Measurements from ENCODE around the gene CMTM5. TPM values are rescaled to one million over a fixed set of nuclear protein-coding genes. Genes with fewer than 3 reads are reported as not detected.

The CMTM5 gene
- total RNA-seq, 3 donors from 2014 or later, result 0.58 to 3.5 (median 0.58) TPM

GRCh38 chr14:23392613-23393012, 15.8 kb downstream of the CMTM5 start:
- ATAC-seq, result no peak
- Histone ChIP-seq H3K4me3 (no peak overlapping the region), H3K9me3 (no peaks in the 10 kb centered on the region), H3K4me1 (ENCODE audit: low read depth) (no peaks in the 10 kb centered on the region), H3K36me3 (ENCODE audit: low read depth) (no peaks in the 10 kb centered on the region)
- intact Hi-C loops (cut with DNase I, micrococcal nuclease), result no loop called here
- TF ChIP-seq, protein P1, sequence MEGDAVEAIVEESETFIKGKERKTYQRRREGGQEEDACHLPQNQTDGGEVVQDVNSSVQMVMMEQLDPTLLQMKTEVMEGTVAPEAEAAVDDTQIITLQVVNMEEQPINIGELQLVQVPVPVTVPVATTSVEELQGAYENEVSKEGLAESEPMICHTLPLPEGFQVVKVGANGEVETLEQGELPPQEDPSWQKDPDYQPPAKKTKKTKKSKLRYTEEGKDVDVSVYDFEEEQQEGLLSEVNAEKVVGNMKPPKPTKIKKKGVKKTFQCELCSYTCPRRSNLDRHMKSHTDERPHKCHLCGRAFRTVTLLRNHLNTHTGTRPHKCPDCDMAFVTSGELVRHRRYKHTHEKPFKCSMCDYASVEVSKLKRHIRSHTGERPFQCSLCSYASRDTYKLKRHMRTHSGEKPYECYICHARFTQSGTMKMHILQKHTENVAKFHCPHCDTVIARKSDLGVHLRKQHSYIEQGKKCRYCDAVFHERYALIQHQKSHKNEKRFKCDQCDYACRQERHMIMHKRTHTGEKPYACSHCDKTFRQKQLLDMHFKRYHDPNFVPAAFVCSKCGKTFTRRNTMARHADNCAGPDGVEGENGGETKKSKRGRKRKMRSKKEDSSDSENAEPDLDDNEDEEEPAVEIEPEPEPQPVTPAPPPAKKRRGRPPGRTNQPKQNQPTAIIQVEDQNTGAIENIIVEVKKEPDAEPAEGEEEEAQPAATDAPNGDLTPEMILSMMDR (IDR thresholded peaks at IDR 0.05), result no peak
- DNase-seq, result no peak

- TF ChIP-seq, protein P1 (IDR thresholded peaks at IDR 0.05), result no peak
- H3K36me3 ChIP-seq (ENCODE audit: low read depth), result no peaks in the 10 kb centered on the region
- no peak overlapping the region for H3K4me3 ChIP-seq
- H3K4me1 ChIP-seq (ENCODE audit: low read depth), result no peaks in the 10 kb centered on the region
- intact Hi-C loops (cut with DNase I, micrococcal nuclease), result no loop called here
- ATAC-seq (no peak), DNase-seq (no peak)
- H3K9me3 ChIP-seq, result no peaks in the 10 kb centered on the region
Observed at GRCh38 chr14:23396126-23396525, 19.3 kb downstream of the CMTM5 start.

DNA sequence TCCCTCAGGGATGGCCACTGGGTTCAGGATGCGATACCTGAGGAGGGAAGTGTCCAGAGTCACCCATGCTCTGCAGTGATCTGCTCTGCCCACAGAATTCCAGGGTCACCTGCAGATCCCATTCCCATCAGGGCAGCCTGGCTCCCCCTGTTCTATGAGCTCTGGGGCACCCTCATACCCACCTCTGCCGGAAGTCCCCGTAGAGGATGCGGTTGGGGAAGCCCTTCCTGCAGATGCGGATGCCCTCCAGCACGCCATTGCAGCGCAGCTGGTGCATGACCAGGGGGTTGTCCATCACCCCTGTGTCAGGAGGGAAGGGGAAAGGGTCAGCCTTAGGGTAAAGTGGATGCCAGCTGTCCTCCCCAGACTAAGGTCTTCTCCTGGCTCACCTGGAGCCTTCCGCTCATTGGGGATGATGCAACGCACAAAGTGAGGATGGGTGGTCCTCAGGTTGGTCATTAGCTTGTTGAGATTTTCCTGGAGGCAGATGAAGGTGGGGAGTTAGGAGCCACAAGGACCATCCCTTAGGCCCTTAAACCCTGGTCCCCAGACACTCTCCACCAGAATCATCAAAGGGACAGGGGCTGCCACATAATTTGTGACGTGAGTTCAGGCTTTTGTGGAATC, 20.0 kb downstream of the CMTM5 start:
- intact Hi-C loops (cut with DNase I, micrococcal nuclease), result no loop called here

DNA sequence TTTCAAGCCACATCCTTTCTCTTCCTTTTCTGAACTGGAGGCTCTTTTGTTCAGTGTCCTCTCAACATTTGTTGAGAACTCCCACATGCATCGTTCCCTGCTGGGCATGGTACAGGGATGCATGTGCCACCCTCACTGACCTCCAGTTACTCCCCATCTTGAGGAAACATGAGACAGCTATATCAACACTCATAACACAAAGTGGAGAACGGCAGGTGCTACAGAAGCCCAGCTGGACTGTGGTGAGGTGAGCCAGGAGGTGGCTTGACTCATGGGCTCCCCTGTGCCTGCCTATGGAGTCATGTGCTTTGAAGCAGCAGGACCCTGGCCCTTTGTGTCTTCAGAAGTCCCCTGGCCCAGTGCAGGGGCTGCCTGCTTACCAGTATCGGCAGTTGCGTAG, 21.5 kb downstream of the CMTM5 start:
- no peaks in the 10 kb centered on the region for H3K4me1 ChIP-seq (ENCODE audit: low read depth)
- ATAC-seq (no peak), DNase-seq (no peak)
- H3K4me3 ChIP-seq, result no peak overlapping the region
- H3K36me3 ChIP-seq (ENCODE audit: low read depth), result no peaks in the 10 kb centered on the region
- TF ChIP-seq, protein P1 (IDR thresholded peaks at IDR 0.05), result no peak
- intact Hi-C loops (cut with DNase I, micrococcal nuclease), result no loop called here
- no peaks in the 10 kb centered on the region for H3K9me3 ChIP-seq

More for the DNA sequence above, 20.0 kb downstream of the CMTM5 start:
- no peaks in the 10 kb centered on the region for H3K9me3 ChIP-seq
- no peak overlapping the region for H3K4me3 ChIP-seq
- no peak for ATAC-seq
- TF ChIP-seq, protein P1 (IDR thresholded peaks at IDR 0.05), result no peak
- no peaks in the 10 kb centered on the region for H3K4me1 ChIP-seq (ENCODE audit: low read depth)
- no peaks in the 10 kb centered on the region for H3K36me3 ChIP-seq (ENCODE audit: low read depth)
- DNase-seq, result no peak

DNA sequence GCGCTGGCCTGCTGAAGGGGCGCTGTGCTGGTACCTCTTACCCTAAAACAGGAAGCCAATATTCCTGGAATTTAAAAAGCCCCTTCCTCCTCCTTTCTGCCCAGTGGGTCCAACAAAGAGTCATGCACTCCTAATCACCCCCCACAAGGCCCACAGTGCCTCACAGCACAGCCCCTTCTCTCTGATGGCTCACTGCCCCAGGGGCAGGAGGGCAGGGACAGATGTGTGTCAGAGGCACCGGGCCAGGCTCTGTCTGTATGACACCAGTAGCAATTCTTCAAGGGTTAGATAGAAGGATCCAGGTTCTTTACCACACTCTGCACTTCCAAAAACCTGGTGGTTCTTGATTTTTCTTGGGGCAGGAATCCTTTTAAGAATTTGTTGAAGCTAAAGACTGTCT, 22.3 kb downstream of the CMTM5 start:
- no peak for ATAC-seq
- intact Hi-C loops (cut with DNase I, micrococcal nuclease), result no loop called here

More for the DNA sequence above, 22.3 kb downstream of the CMTM5 start:
- Histone ChIP-seq H3K4me1 (ENCODE audit: low read depth) (no peaks in the 10 kb centered on the region), H3K36me3 (ENCODE audit: low read depth) (no peaks in the 10 kb centered on the region), H3K4me3 (no peak overlapping the region), H3K9me3 (no peaks in the 10 kb centered on the region)
- no peak for DNase-seq
- TF ChIP-seq, protein P1 (IDR thresholded peaks at IDR 0.05), result no peak

Data from mucosa of descending colon (tissue), 3 donors.